T-cell (primary cell): Measurements from ENCODE around the gene IGFBP3. TPM values are rescaled to one million over a fixed set of nuclear protein-coding genes. Genes with fewer than 3 reads are reported as not detected.

Experiments
- ATAC-seq, 4 experiments: fragments of 200-7000 bp in 3 of 4; fragments of 150-1000 bp in 1 of 4; cut with Tn5 transposase; replicated peaks in 1 of 4; 1 replicate in 3 of 4; 2 replicates in 1 of 4; pipeline ENCODE4 v1.10.0; 2021; ENCODE audit warnings: moderate library complexity in 3 of 4, mild to moderate bottlenecking in 2 of 4, moderate number of reproducible peaks in 1 of 4
- CTCF ChIA-PET, 2 donors: fragments of 300-600 bp; sonication (Branson Sonifier 250); formaldehyde crosslinking; loops; one replicate each; lab custom pipeline; 2022; ENCODE audit warnings: antibody characterized with exemption in 2 of 2; lab: Charles Lee
- POLR2A ChIA-PET, 2 donors: fragments of 300-600 bp; sonication (Branson Sonifier 250); formaldehyde crosslinking; loops; one replicate each; lab custom pipeline; 2022; ENCODE audit warnings: antibody characterized with exemption in 2 of 2; lab: Charles Lee
- DNase-seq, 35 experiments: peaks; one replicate each; pipeline versions ENCODE4 v3.0.0 to v3.0.0-alpha.2; 2013 to 2023
- H3K27ac ChIP-seq: one replicate; pipeline ENCODE4 v1.5.1; 2013; ENCODE audit warnings: low read length
- H3K27me3 ChIP-seq, 2 experiments: replicated peaks in 1 of 2; 1 replicate in 1 of 2; 2 replicates in 1 of 2; pipeline versions ENCODE4 v1.6.1 to v1.7.0; 2013; ENCODE audit warnings: low read length in 1 of 2, mixed read lengths in 1 of 2; ENCODE audit not compliant: control insufficient read depth in 2 of 2, insufficient read depth in 2 of 2; ENCODE audit errors: extremely low read depth in 1 of 2
- H3K36me3 ChIP-seq, 2 donors: 1 replicate in 1 of 2; 2 replicates in 1 of 2; pipeline versions ENCODE4 v1.6.1 to v1.7.0; 2013; ENCODE audit warnings: low read length in 1 of 2; ENCODE audit not compliant: control insufficient read depth in 2 of 2, insufficient read depth in 1 of 2; ENCODE audit errors: extremely low read depth in 1 of 2
- H3K4me1 ChIP-seq, 2 experiments: 1 replicate in 1 of 2; 2 replicates in 1 of 2; pipeline versions ENCODE4 v1.6.1 to v1.7.0; 2013; ENCODE audit warnings: low read length in 2 of 2, mixed read lengths in 1 of 2; ENCODE audit not compliant: insufficient read depth in 2 of 2, control insufficient read depth in 1 of 2; ENCODE audit errors: extremely low read depth in 1 of 2
- H3K4me3 ChIP-seq, 2 donors: 1 replicate in 1 of 2; 2 replicates in 1 of 2; pipeline versions ENCODE4 v1.5.1 to v1.7.0; 2013; ENCODE audit warnings: mild to moderate bottlenecking in 2 of 2, low read length in 1 of 2, moderate library complexity in 1 of 2; ENCODE audit not compliant: control insufficient read depth in 1 of 2; ENCODE audit errors: extremely low read depth in 1 of 2
- H3K9me3 ChIP-seq: 2 replicates; pipeline ENCODE4 v1.7.0; 2013
- H3K27ac Mint-ChIP-seq, 2 donors: one replicate each; pipeline ENCODE4 v1.8.0; 2020 to 2021; ENCODE audit warnings: mild to moderate bottlenecking in 2 of 2, mixed read lengths in 2 of 2
- H3K27me3 Mint-ChIP-seq, 2 donors: one replicate each; pipeline ENCODE4 v1.8.0; 2021 to 2022; ENCODE audit warnings: mixed read lengths in 2 of 2
- H3K36me3 Mint-ChIP-seq: one replicate; pipeline ENCODE4 v1.8.0; 2021; ENCODE audit warnings: mixed read lengths
- H3K4me1 Mint-ChIP-seq, 3 donors: one replicate each; pipeline ENCODE4 v1.8.0; 2020 to 2022; ENCODE audit warnings: mixed read lengths in 3 of 3, mild to moderate bottlenecking in 1 of 3
- H3K4me3 Mint-ChIP-seq, 3 donors: one replicate each; pipeline ENCODE4 v1.8.0; 2020 to 2022; ENCODE audit warnings: mild to moderate bottlenecking in 3 of 3, mixed read lengths in 3 of 3, moderate library complexity in 3 of 3
- H3K9me3 Mint-ChIP-seq, 3 donors: one replicate each; pipeline ENCODE4 v1.8.0; 2020 to 2022; ENCODE audit warnings: mixed read lengths in 3 of 3
- WGBS: methylation state at CpG from one replicate; pipeline ENCODE4 v1.1.5; 2013; ENCODE audit warnings: missing lambda C conversion rate; ENCODE audit not compliant: insufficient coverage; 5-methylcytosine and 5-hydroxymethylcytosine counted together
- total RNA-seq, 35 experiments: library from RNA in 6 of 35; stranded (reverse) in 6 of 35; fragments of 120-200 nt in 1 of 35; gene quantifications; one replicate each; pipeline versions ENCODE4 v1.2.1 to v1.2.4 and lab custom pipeline; 2013 to 2026

Gene IGFBP3
- total RNA-seq, result 10 to 100 TPM in 2 of 5 donors, 1 to 10 TPM in 3; 3.9 to 20.5 (median 8.2) TPM
- 17.1 TPM for total RNA-seq (2013)
- total RNA-seq (lab: John Stamatoyannopoulos, UW), result 0.13 to 26.2 (median 6.5) reads per million in 29 experiments

GRCh38 chr7:45920502-45921380, at the start of gene IGFBP3:
TSS of gene IGFBP3 (minus strand) at chr7:45921272. CDS start at chr7:45921140, 132 bp downstream.
- H3K4me3 ChIP-seq, result peak within 1 kb of the TSS in 1 of 2 donors; percentile 34

GRCh38 chr7:45970454-45970853, 49.4 kb upstream of the IGFBP3 start:
- DNase-seq (no peak), ATAC-seq (no peak)
- POLR2A ChIA-PET, result interaction anchor here in 1 of 2 donors (0.6 kb wide), 1 partner anchor 551 kb away, joined by 5 read pairs; no protein-coding TSS in a partner anchor

More at GRCh38 chr7:45920502-45921380, at the start of gene IGFBP3:
- CTCF ChIA-PET, result no interaction called here
- Histone ChIP-seq H3K27me3 (peaks cover 31 to 43% of the 10 kb centered on the region in 2 experiments), H3K9me3 (no peaks in the 10 kb centered on the region), H3K27ac (peak within 1 kb of the TSS; percentile 38), H3K4me1 (peaks cover 6 to 33% of the 10 kb centered on the region in 2 experiments), H3K36me3 (no peaks in the 10 kb centered on the region)
- Mint-ChIP-seq H3K4me3 (peak within 1 kb of the TSS; percentile 70 to 75 (median 75)), H3K27ac (peak within 1 kb of the TSS; percentile 76 to 85), H3K27me3 (peaks cover 64 to 71% of the 10 kb centered on the region in 2 donors), H3K9me3 (no peaks in the 10 kb centered on the region), H3K4me1 (peaks cover 23 to 44% (median 35%) of the 10 kb centered on the region in 3 donors), H3K36me3 (no peaks in the 10 kb centered on the region)
- DNase-seq, result peak in 9 of 35 experiments; percentile 10 to 40 (median 26)
- ATAC-seq, result peak; percentile 22 to 71 (median 52)
- WGBS, result 4% methylated on average over 109 of the region's 111 CpGs
- POLR2A ChIA-PET, result no interaction called here

GRCh38 chr7:45969940-45970339, 48.9 kb upstream of the IGFBP3 start:
- H3K9me3 ChIP-seq, result no peaks in the 10 kb centered on the region
- Mint-ChIP-seq H3K27ac (no peak overlapping the region), H3K4me3 (no peak overlapping the region), H3K27me3 (peaks cover 0 to 8% of the 10 kb centered on the region in 2 donors), H3K9me3 (no peaks in the 10 kb centered on the region), H3K36me3 (peaks cover 4% of the 10 kb centered on the region), H3K4me1 (no peaks in the 10 kb centered on the region)
- 43% methylated on average over 4 of the region's 5 CpGs for WGBS
- H3K4me1 ChIP-seq, result peaks cover 0 to 5% of the 10 kb centered on the region in 2 experiments
- H3K27ac ChIP-seq, result no peak overlapping the region
- H3K4me3 ChIP-seq, result no peak overlapping the region
- H3K36me3 ChIP-seq, result no peaks in the 10 kb centered on the region
- ChIA-PET POLR2A (no interaction called here), CTCF (no interaction called here)
- no peaks in the 10 kb centered on the region for H3K27me3 ChIP-seq
- ATAC-seq, result no peak
- DNase-seq, result no peak

More at GRCh38 chr7:45970454-45970853, 49.4 kb upstream of the IGFBP3 start:
- Histone ChIP-seq H3K9me3 (no peaks in the 10 kb centered on the region), H3K36me3 (no peaks in the 10 kb centered on the region), H3K27me3 (no peaks in the 10 kb centered on the region), H3K27ac (no peak overlapping the region), H3K4me1 (peaks cover 0 to 5% of the 10 kb centered on the region in 2 experiments), H3K4me3 (no peak overlapping the region)
- no peak overlapping the region for H3K27ac Mint-ChIP-seq
- H3K27me3 Mint-ChIP-seq, result peaks cover 0 to 8% of the 10 kb centered on the region in 2 donors
- WGBS, result 85% methylated on average over 2 of the region's 2 CpGs
- H3K36me3 Mint-ChIP-seq, result peaks cover 4% of the 10 kb centered on the region
- CTCF ChIA-PET, result no interaction called here
- H3K4me1 Mint-ChIP-seq, result no peaks in the 10 kb centered on the region
- H3K9me3 Mint-ChIP-seq, result no peaks in the 10 kb centered on the region
- H3K4me3 Mint-ChIP-seq, result no peak overlapping the region

GRCh38 chr7:45968856-45969541, 47.9 kb upstream of the IGFBP3 start:
- H3K27me3 Mint-ChIP-seq, result peaks cover 0 to 8% of the 10 kb centered on the region in 2 donors
- no peak overlapping the region for H3K4me3 Mint-ChIP-seq
- H3K36me3 ChIP-seq, result no peaks in the 10 kb centered on the region
- H3K27ac Mint-ChIP-seq, result no peak overlapping the region
- no peak overlapping the region for H3K4me3 ChIP-seq
- ChIA-PET CTCF (no interaction called here), POLR2A (no interaction called here)
- H3K27me3 ChIP-seq, result no peaks in the 10 kb centered on the region
- no peaks in the 10 kb centered on the region for H3K9me3 ChIP-seq
- H3K4me1 ChIP-seq, result peaks cover 0 to 5% of the 10 kb centered on the region in 2 experiments
- H3K27ac ChIP-seq, result no peak overlapping the region
- no peaks in the 10 kb centered on the region for H3K36me3 Mint-ChIP-seq
- H3K9me3 Mint-ChIP-seq, result no peaks in the 10 kb centered on the region
- H3K4me1 Mint-ChIP-seq, result no peaks in the 10 kb centered on the region
- 64% methylated on average over 1 of the region's 10 CpGs for WGBS
- DNase-seq (no peak), ATAC-seq (no peak)

- H3K9me3 Mint-ChIP-seq, result no peaks in the 10 kb centered on the region
- no peaks in the 10 kb centered on the region for H3K4me1 Mint-ChIP-seq
- Histone ChIP-seq H3K27me3 (no peaks in the 10 kb centered on the region), H3K27ac (no peak overlapping the region), H3K4me3 (no peak overlapping the region), H3K36me3 (no peaks in the 10 kb centered on the region), H3K4me1 (peaks cover 0 to 5% of the 10 kb centered on the region in 2 experiments), H3K9me3 (no peaks in the 10 kb centered on the region)
- 87% methylated on average over 4 of the region's 7 CpGs for WGBS
- H3K4me3 Mint-ChIP-seq, result no peak overlapping the region
- ChIA-PET POLR2A (no interaction called here), CTCF (no interaction called here)
- H3K27me3 Mint-ChIP-seq, result peaks cover 0 to 14% of the 10 kb centered on the region in 2 donors
- H3K36me3 Mint-ChIP-seq, result no peaks in the 10 kb centered on the region
- H3K27ac Mint-ChIP-seq, result no peak overlapping the region
- ATAC-seq (no peak), DNase-seq (no peak)
Observed at GRCh38 chr7:45968312-45968711, 47.2 kb upstream of the IGFBP3 start.

GRCh38 chr7:45967591-45968157, 46.6 kb upstream of the IGFBP3 start:
- H3K4me1 Mint-ChIP-seq, result no peaks in the 10 kb centered on the region
- H3K27ac ChIP-seq, result no peak overlapping the region
- no peak overlapping the region for H3K4me3 Mint-ChIP-seq
- H3K27me3 ChIP-seq, result no peaks in the 10 kb centered on the region
- no peak overlapping the region for H3K4me3 ChIP-seq
- WGBS, result 67% methylated on average over 2 of the region's 5 CpGs
- no peaks in the 10 kb centered on the region for H3K9me3 ChIP-seq
- POLR2A ChIA-PET, result no interaction called here
- H3K9me3 Mint-ChIP-seq, result no peaks in the 10 kb centered on the region
- DNase-seq, result no peak
- H3K27me3 Mint-ChIP-seq, result peaks cover 0 to 12% of the 10 kb centered on the region in 2 donors
- ATAC-seq, result no peak
- H3K27ac Mint-ChIP-seq, result no peak overlapping the region
- H3K4me1 ChIP-seq, result peaks cover 0 to 3% of the 10 kb centered on the region in 2 experiments
- H3K36me3 Mint-ChIP-seq, result no peaks in the 10 kb centered on the region
- H3K36me3 ChIP-seq, result no peaks in the 10 kb centered on the region
- CTCF ChIA-PET, result no interaction called here
